ENCODE results near the gene TBC1D1. TPM values are rescaled to one million over a fixed set of nuclear protein-coding genes. Genes with fewer than 3 reads are reported as not detected.

TBC1D1 gene
- polyA plus RNA-seq, 3 donors = 23.3 to 70.0 (median 31.5) TPM

DNA sequence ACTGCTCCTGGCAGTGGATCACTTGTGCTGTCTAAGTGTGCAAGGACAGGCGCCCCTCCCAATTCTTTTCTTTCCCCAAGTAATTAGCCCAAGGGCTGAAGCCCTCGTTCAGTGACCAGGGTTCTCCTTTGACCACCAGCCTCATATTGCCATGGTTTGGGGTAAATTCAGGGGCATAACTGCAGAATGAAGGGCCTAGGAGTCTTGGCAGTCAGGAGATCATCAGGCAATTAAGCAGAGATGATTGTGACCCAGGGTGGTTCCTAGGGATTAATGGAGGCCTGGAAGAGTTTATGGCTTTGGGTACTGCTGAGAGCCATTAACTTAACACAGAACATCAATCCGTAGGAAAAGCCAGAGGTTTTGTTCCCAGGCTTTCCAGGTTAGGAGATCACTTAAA is 240.0 kb downstream of the TBC1D1 start:
- no peaks in the 10 kb centered on the region for H3K9me3 Mint-ChIP-seq

DNA sequence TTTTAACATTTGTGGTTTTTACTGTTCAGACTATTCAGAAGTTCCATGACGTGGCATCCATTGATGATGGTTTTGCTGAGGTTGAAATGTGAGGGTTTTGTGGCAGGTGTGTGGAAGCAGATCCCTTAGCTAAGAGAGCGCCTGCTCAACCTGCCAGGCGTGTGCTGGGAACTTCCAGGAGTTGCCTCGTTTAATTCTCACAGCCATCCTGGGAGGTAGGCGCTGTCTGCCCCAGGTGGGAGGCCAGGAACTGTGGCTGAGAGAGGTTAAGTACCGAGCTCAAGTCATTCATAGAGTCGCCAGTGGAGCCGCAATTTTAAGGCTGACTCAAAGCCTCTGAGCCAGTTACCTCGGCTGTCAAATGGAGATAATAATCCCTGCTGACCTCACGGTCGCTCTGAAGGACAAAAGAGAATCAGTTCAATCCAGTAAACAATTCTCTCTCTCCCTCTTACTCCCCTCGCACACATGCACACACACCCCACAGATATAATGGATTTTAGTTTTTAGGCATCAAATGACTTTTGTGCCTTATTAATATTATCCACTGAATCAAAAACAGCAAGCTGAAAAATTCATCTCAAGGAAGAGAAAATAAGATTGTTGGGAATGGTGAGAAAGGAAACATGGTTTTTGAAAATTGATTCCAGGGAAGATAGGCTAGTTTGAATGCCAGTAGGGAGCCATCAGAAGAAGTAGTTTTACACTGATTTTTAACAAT is 240.6 kb downstream of the TBC1D1 start:
- Histone ChIP-seq H2AFZ (ENCODE audit: insufficient read depth, low read depth, low read length, poor library complexity, severe bottlenecking) (no peak overlapping the region), H3K9me3 (replicated peaks in 1 of 2; ENCODE audit: control insufficient read depth in 1 of 2, insufficient read depth in 1 of 2, low read length in 2 of 2) (no peaks in the 10 kb centered on the region), H4K20me1 (ENCODE audit: insufficient read depth, low read length) (no peaks in the 10 kb centered on the region), H3K4me1 (ENCODE audit: control insufficient read depth in 1 of 2, insufficient read depth in 2 of 2, low read length in 2 of 2) (peaks cover 8 to 11% of the 10 kb centered on the region in 2 donors), H3K27me3 (ENCODE audit: control insufficient read depth in 2 of 2, insufficient read depth in 2 of 2, low read length in 2 of 2) (no peaks in the 10 kb centered on the region), H3K4me3 (replicated peaks in 1 of 3; ENCODE audit: low read depth in 2 of 3, low read length in 3 of 3) (no peak overlapping the region), H3K4me2 (replicated peaks; ENCODE audit: extremely low read depth, low read length, poor library complexity, severe bottlenecking) (no peak overlapping the region), H3K27ac (ENCODE audit: low read depth in 1 of 2, low read length in 2 of 2) (peak overlapping the region in 1 of 2 donors; percentile 30), H3K9ac (ENCODE audit: insufficient read depth, low read length, poor library complexity, severe bottlenecking) (no peak overlapping the region), H3K79me2 (ENCODE audit: insufficient read depth, low read length) (no peaks in the 10 kb centered on the region), H3K36me3 (replicated peaks in 1 of 2; ENCODE audit: control insufficient read depth in 1 of 2, insufficient read depth in 2 of 2, low read length in 2 of 2) (peaks cover 81 to 100% of the 10 kb centered on the region in 2 donors)
- H3K4me1 Mint-ChIP-seq = peaks cover 15% of the 10 kb centered on the region
- peak overlapping the region in 4 of 7 donors; percentile 7 to 71 (median 42) for H3K27ac Mint-ChIP-seq
- peaks cover 86 to 94% of the 10 kb centered on the region in 2 donors for H3K36me3 Mint-ChIP-seq
- H3K4me3 Mint-ChIP-seq = peak overlapping the region in 1 of 2 donors; percentile 6
- no peak for DNase-seq
- intact Hi-C loops (cut with micrococcal nuclease) = no loop called here
- TF ChIP-seq, protein P1, sequence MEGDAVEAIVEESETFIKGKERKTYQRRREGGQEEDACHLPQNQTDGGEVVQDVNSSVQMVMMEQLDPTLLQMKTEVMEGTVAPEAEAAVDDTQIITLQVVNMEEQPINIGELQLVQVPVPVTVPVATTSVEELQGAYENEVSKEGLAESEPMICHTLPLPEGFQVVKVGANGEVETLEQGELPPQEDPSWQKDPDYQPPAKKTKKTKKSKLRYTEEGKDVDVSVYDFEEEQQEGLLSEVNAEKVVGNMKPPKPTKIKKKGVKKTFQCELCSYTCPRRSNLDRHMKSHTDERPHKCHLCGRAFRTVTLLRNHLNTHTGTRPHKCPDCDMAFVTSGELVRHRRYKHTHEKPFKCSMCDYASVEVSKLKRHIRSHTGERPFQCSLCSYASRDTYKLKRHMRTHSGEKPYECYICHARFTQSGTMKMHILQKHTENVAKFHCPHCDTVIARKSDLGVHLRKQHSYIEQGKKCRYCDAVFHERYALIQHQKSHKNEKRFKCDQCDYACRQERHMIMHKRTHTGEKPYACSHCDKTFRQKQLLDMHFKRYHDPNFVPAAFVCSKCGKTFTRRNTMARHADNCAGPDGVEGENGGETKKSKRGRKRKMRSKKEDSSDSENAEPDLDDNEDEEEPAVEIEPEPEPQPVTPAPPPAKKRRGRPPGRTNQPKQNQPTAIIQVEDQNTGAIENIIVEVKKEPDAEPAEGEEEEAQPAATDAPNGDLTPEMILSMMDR (IDR thresholded peaks at IDR 0.05) = no peak
- peaks cover 0 to 2% (median 0%) of the 10 kb centered on the region in 3 donors for H3K27me3 Mint-ChIP-seq (ENCODE audit: low read depth in 3 of 3)
- WGBS (ENCODE audit: insufficient coverage) = 84% methylated on average over 8 of the region's 12 CpGs
- H3K9me3 Mint-ChIP-seq = no peaks in the 10 kb centered on the region

More for the DNA sequence above, 240.0 kb downstream of the TBC1D1 start:
- Histone ChIP-seq H3K27me3 (ENCODE audit: control insufficient read depth in 2 of 2, insufficient read depth in 2 of 2, low read length in 2 of 2) (no peaks in the 10 kb centered on the region), H3K27ac (ENCODE audit: low read depth in 1 of 2, low read length in 2 of 2) (peak overlapping the region in 1 of 2 donors; percentile 55), H3K9me3 (replicated peaks in 1 of 2; ENCODE audit: control insufficient read depth in 1 of 2, insufficient read depth in 1 of 2, low read length in 2 of 2) (no peaks in the 10 kb centered on the region), H2AFZ (ENCODE audit: insufficient read depth, low read depth, low read length, poor library complexity, severe bottlenecking) (no peak overlapping the region), H3K4me1 (ENCODE audit: control insufficient read depth in 1 of 2, insufficient read depth in 2 of 2, low read length in 2 of 2) (peaks cover 8 to 11% of the 10 kb centered on the region in 2 donors), H3K4me3 (replicated peaks in 1 of 3; ENCODE audit: low read depth in 2 of 3, low read length in 3 of 3) (no peak overlapping the region), H3K79me2 (ENCODE audit: insufficient read depth, low read length) (no peaks in the 10 kb centered on the region), H4K20me1 (ENCODE audit: insufficient read depth, low read length) (no peaks in the 10 kb centered on the region), H3K9ac (ENCODE audit: insufficient read depth, low read length, poor library complexity, severe bottlenecking) (no peak overlapping the region), H3K36me3 (replicated peaks in 1 of 2; ENCODE audit: control insufficient read depth in 1 of 2, insufficient read depth in 2 of 2, low read length in 2 of 2) (peaks cover 80 to 100% of the 10 kb centered on the region in 2 donors), H3K4me2 (replicated peaks; ENCODE audit: extremely low read depth, low read length, poor library complexity, severe bottlenecking) (no peak overlapping the region)
- H3K36me3 Mint-ChIP-seq = peaks cover 87 to 89% of the 10 kb centered on the region in 2 donors
- peak overlapping the region in 3 of 7 donors; percentile 28 to 85 (median 37) for H3K27ac Mint-ChIP-seq
- H3K4me3 Mint-ChIP-seq = no peak overlapping the region
- TF ChIP-seq, protein P1 (IDR thresholded peaks at IDR 0.05) = no peak
- no CpG with 5 or more reads among the region's 3 CpGs for WGBS (ENCODE audit: insufficient coverage)
- H3K4me1 Mint-ChIP-seq = peaks cover 15% of the 10 kb centered on the region
- intact Hi-C loops (cut with micrococcal nuclease) = no loop called here
- peaks cover 0 to 2% (median 0%) of the 10 kb centered on the region in 3 donors for H3K27me3 Mint-ChIP-seq (ENCODE audit: low read depth in 3 of 3)
- DNase-seq = no peak

Data from CD14-positive monocyte (primary cell).